ENCODE measurements around the gene PPTC7.

Gene PPTC7

DNA sequence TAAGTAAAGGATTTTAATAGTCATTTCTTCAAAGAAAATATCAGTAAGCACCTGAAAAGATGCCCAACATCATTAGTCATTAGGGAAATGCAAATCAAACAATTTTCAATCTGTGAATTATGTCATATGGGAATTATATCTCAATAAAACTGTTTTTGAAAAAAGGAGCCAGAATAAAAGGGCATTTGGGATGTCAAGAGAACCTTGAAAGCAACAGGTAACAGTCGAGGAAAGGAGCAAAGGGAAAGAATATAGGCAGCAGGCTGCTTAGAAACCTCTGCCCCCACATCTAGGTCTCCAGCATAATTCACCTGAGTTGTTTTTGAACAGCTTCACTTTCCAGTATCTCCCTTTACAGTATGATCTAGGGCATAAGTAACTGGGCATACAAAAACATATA lies 68.8 kb downstream of the PPTC7 start (continued):
- TF ChIP-seq ZBTB11 (tag by site-specific recombination; conservative IDR thresholded peaks at IDR 0.05; ENCODE audit: low read depth) = no peak
- TF ChIP-seq ZNF239 (tag by site-specific recombination; IDR thresholded peaks at IDR 0.05) = no peak

DNA sequence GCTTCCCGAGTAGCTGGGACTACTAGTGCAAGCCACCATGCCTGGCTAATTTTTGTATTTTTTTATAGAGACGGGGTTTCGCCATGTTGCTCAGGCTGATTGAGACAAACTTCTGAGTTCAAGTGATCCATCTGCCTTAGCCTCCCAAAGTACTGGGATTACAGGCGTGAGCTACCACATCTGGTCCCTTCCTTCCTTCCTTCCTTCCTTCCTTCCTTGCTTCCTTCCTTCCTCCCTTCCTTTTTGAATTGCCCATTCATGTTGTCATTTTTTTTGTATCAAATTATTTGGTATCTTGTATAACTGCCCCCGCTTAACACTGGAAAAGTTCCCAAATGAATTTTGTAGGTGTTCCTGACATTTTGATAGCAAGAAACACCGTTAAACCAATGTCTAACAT lies 69.3 kb downstream of the PPTC7 start:
- Histone ChIP-seq H3K4me3 (ENCODE audit: low read depth, low read length) (no peak overlapping the region), H3K36me3 (ENCODE audit: control insufficient read depth in 2 of 2, insufficient read depth in 1 of 2, low read length in 2 of 2) (no peaks in the 10 kb centered on the region), H3K27ac (ENCODE audit: extremely low read depth, low read depth, low read length) (no peak overlapping the region), H3K9me3 (ENCODE audit: control insufficient read depth, insufficient read depth, low read depth, low read length) (no peaks in the 10 kb centered on the region), H3K4me1 (ENCODE audit: control insufficient read depth, insufficient read depth, low read length) (no peaks in the 10 kb centered on the region)
- ChIA-PET POLR2A (no interaction called here), CTCF (interaction anchor here (0.6 to 2.6 kb wide), 9 partner anchors 14 to 412 kb away, joined by 3 to 44 read pairs (median 4); partner anchors contain the start of gene ARPC3)
- TF ChIP-seq ZNF426 (tag by site-specific recombination; IDR thresholded peaks at IDR 0.05) (no peak), ZNF292 (tag by site-specific recombination; IDR thresholded peaks at IDR 0.05; ENCODE audit: borderline replicate concordance, low read depth) (no peak), ZNF366 (tag by site-specific recombination; conservative IDR thresholded peaks at IDR 0.05) (peak; percentile 74), SALL2 (tag by site-specific recombination; IDR thresholded peaks at IDR 0.05; ENCODE audit: borderline replicate concordance) (no peak)

DNA sequence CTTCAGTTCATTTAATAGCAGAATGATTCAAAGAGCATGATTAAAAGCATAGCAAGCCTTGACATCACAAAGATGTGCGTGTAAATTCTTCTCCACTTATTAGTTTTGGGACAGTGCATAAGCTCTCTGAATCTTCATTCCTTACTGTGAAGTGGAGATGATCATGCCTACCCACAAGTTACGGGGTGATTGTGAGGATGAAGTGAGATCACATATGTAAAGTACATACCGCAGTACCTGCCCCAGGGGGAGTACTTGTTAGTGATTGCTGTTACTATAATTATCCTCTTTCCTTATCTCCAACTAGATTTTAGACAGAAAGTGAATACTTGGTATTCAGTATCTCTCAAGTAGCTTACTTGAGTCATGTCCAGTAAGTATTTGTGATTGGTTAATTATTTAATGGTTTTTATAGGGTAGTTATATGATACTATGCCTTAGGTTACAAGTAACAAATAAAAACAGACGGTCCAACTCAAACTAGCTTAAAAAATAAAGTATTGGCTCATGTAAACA lies 75.0 kb downstream of the PPTC7 start:
- CTCF ChIA-PET = interaction anchor here (0.5 to 5.3 kb wide), 6 partner anchors 43 to 386 kb away, joined by 3 to 45 read pairs (median 4); no protein-coding TSS in a partner anchor
- no peaks in the 10 kb centered on the region for H3K9me3 ChIP-seq (ENCODE audit: control insufficient read depth, insufficient read depth, low read depth, low read length)
- no peaks in the 10 kb centered on the region for H3K36me3 ChIP-seq (ENCODE audit: control insufficient read depth in 2 of 2, insufficient read depth in 1 of 2, low read length in 2 of 2)
- POLR2A ChIA-PET = no interaction called here
- no peak overlapping the region for H3K4me3 ChIP-seq (ENCODE audit: low read depth, low read length)
- no peak overlapping the region for H3K27ac ChIP-seq (ENCODE audit: extremely low read depth, low read depth, low read length)
- peaks cover 4% of the 10 kb centered on the region for H3K4me1 ChIP-seq (ENCODE audit: control insufficient read depth, insufficient read depth, low read length)
- TF ChIP-seq ZNF174 (tag by site-specific recombination; IDR thresholded peaks at IDR 0.05) (no peak), ZNF184 (tag by site-specific recombination; IDR thresholded peaks at IDR 0.05) (no peak), ZNF629 (tag by site-specific recombination; IDR thresholded peaks at IDR 0.05) (no peak; the same call in 1 of the 2 replicates), ZNF112 (tag by site-specific recombination; IDR thresholded peaks at IDR 0.05) (no peak), ZNF404 (tag by site-specific recombination; IDR thresholded peaks at IDR 0.05) (no peak), ZNF843 (tag by site-specific recombination; IDR thresholded peaks at IDR 0.05) (no peak), REPIN1 (tag by site-specific recombination; IDR thresholded peaks at IDR 0.05; ENCODE audit: low read depth) (no peak), ZNF645 (tag by site-specific recombination; IDR thresholded peaks at IDR 0.05) (no peak), ZNF610 (tag by site-specific recombination; IDR thresholded peaks at IDR 0.05; ENCODE audit: borderline replicate concordance) (no peak), KLF1 (tag by site-specific recombination; IDR thresholded peaks at IDR 0.05) (no peak), ZNF274 (IDR thresholded peaks at IDR 0.05; ENCODE audit: low read length) (no peak), ZNF274 (tag by site-specific recombination; IDR thresholded peaks at IDR 0.05; ENCODE audit: borderline replicate concordance) (no peak), ZNF221 (tag by site-specific recombination; IDR thresholded peaks at IDR 0.05; ENCODE audit: borderline replicate concordance) (no peak)
- TF ChIP-seq, protein P1, sequence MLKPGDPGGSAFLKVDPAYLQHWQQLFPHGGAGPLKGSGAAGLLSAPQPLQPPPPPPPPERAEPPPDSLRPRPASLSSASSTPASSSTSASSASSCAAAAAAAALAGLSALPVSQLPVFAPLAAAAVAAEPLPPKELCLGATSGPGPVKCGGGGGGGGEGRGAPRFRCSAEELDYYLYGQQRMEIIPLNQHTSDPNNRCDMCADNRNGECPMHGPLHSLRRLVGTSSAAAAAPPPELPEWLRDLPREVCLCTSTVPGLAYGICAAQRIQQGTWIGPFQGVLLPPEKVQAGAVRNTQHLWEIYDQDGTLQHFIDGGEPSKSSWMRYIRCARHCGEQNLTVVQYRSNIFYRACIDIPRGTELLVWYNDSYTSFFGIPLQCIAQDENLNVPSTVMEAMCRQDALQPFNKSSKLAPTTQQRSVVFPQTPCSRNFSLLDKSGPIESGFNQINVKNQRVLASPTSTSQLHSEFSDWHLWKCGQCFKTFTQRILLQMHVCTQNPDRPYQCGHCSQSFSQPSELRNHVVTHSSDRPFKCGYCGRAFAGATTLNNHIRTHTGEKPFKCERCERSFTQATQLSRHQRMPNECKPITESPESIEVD (tag by site-specific recombination; IDR thresholded peaks at IDR 0.05) = peak; percentile 83
- TF ChIP-seq, protein P2, sequence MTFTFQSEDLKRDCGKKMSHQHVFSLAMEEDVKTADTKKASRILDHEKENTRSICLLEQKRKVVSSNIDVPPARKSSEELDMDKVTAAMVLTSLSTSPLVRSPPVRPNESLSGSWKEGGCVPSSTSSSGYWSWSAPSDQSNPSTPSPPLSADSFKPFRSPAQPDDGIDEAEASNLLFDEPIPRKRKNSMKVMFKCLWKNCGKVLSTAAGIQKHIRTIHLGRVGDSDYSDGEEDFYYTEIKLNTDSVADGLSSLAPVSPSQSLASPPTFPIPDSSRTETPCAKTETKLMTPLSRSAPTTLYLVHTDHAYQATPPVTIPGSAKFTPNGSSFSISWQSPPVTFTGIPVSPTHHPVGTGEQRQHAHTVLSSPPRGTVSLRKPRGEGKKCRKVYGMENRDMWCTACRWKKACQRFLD (tag by site-specific recombination; IDR thresholded peaks at IDR 0.05) = no peak
- TF ChIP-seq, protein P3, sequence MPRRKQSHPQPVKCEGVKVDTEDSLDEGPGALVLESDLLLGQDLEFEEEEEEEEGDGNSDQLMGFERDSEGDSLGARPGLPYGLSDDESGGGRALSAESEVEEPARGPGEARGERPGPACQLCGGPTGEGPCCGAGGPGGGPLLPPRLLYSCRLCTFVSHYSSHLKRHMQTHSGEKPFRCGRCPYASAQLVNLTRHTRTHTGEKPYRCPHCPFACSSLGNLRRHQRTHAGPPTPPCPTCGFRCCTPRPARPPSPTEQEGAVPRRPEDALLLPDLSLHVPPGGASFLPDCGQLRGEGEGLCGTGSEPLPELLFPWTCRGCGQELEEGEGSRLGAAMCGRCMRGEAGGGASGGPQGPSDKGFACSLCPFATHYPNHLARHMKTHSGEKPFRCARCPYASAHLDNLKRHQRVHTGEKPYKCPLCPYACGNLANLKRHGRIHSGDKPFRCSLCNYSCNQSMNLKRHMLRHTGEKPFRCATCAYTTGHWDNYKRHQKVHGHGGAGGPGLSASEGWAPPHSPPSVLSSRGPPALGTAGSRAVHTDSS (tag by site-specific recombination; IDR thresholded peaks at IDR 0.05) = no peak
- TF ChIP-seq, protein P4, sequence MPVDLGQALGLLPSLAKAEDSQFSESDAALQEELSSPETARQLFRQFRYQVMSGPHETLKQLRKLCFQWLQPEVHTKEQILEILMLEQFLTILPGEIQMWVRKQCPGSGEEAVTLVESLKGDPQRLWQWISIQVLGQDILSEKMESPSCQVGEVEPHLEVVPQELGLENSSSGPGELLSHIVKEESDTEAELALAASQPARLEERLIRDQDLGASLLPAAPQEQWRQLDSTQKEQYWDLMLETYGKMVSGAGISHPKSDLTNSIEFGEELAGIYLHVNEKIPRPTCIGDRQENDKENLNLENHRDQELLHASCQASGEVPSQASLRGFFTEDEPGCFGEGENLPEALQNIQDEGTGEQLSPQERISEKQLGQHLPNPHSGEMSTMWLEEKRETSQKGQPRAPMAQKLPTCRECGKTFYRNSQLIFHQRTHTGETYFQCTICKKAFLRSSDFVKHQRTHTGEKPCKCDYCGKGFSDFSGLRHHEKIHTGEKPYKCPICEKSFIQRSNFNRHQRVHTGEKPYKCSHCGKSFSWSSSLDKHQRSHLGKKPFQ (tag by site-specific recombination; IDR thresholded peaks at IDR 0.05) = peak; percentile 59; the same call in 1 of the 2 replicates
